ENCODE data around the gene RC3H2. TPM values are rescaled to one million over a fixed set of nuclear protein-coding genes. Genes with fewer than 3 reads are reported as not detected.

RC3H2 gene
- total RNA-seq, 1 donor from 2014 or later = 67.9 TPM

DNA sequence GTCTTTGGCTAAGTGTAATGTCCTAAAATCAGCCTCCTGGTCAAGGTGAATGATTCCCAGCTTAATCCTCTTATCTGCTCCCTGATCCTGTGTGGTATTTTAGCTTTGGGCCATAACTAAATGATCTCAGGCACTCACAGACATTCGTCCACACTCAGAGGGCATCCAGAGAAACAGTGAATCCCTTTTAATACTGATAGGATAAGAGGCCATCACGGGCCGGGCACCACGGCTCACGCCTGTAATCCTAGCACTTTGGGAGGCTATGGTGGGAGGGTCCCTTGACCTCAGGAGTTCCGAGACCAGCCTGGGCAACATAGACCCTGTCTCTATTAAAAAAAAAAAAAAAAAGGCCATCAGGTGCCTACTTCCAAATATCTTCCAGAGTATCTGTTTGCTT lies 83.1 kb downstream of the RC3H2 start:
- no peak for DNase-seq (ENCODE audit: low spot score in 2 of 2, unreplicated experiment in 2 of 2)
- Mint-ChIP-seq H3K9me3 (no peaks in the 10 kb centered on the region), H3K27me3 (ENCODE audit: low read depth) (no peaks in the 10 kb centered on the region), H3K27ac (no peak overlapping the region), H3K4me3 (no peak overlapping the region), H3K36me3 (peaks cover 21% of the 10 kb centered on the region), H3K4me1 (peaks cover 12% of the 10 kb centered on the region)
- TF ChIP-seq, protein P1, sequence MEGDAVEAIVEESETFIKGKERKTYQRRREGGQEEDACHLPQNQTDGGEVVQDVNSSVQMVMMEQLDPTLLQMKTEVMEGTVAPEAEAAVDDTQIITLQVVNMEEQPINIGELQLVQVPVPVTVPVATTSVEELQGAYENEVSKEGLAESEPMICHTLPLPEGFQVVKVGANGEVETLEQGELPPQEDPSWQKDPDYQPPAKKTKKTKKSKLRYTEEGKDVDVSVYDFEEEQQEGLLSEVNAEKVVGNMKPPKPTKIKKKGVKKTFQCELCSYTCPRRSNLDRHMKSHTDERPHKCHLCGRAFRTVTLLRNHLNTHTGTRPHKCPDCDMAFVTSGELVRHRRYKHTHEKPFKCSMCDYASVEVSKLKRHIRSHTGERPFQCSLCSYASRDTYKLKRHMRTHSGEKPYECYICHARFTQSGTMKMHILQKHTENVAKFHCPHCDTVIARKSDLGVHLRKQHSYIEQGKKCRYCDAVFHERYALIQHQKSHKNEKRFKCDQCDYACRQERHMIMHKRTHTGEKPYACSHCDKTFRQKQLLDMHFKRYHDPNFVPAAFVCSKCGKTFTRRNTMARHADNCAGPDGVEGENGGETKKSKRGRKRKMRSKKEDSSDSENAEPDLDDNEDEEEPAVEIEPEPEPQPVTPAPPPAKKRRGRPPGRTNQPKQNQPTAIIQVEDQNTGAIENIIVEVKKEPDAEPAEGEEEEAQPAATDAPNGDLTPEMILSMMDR (IDR thresholded peaks at IDR 0.05; ENCODE audit: unreplicated experiment) = no peak

DNA sequence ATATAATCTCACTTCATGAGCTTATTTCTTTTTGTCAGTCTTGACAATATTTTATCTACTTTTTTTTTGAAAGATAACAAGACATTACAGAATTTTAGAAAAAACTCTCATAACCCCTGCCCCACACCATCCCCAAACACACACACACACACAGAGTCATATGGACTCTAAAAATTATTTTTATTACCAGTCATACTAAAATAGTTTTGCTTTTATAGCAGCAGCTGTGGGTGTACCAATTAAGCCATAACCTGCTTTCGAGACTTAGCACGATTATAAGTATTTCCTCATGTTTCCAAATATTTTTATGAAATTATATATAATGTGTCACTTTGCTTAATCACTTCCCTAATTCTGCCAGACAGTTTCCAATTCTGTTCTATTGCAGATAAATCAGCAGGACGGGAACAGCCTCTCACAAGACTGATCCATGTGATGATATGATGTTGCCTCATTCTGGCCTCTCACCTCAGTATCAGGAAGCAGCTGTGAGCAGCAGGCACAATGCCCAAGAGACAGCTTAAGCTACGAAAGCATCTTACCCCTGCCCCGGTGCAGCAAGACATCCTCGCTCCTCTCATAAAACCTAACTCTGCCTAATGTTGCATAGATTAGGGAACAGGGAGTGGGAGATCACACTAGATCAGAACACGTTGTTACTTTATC lies 83.7 kb downstream of the RC3H2 start:
- TF ChIP-seq, protein P1 (IDR thresholded peaks at IDR 0.05; ENCODE audit: unreplicated experiment) = no peak
- peaks cover 25% of the 10 kb centered on the region for H3K36me3 Mint-ChIP-seq
- H3K9me3 Mint-ChIP-seq = no peaks in the 10 kb centered on the region
- no peak overlapping the region for H3K4me3 Mint-ChIP-seq
- DNase-seq (ENCODE audit: low spot score in 2 of 2, unreplicated experiment in 2 of 2) = no peak
- H3K27me3 Mint-ChIP-seq (ENCODE audit: low read depth) = no peaks in the 10 kb centered on the region
- no peak overlapping the region for H3K27ac Mint-ChIP-seq
- peaks cover 5% of the 10 kb centered on the region for H3K4me1 Mint-ChIP-seq

DNA sequence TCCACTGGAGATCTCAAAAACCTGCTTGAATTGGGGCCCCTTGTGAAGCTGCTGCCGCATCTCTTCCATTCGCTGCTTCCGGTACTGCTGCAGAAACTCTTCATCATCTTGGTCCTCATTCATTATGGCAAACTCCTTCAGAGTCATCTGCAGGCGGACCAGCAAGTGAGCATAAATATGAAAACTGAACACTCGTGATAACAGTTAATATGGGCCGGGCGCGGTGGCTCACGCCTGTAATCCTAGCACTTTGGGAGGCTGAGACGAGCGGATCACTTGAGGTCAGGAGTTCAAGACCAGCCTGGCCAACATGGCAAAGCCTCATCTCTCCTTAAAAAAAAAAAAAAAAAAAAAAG lies 84.7 kb downstream of the RC3H2 start:
- Mint-ChIP-seq H3K9me3 (no peaks in the 10 kb centered on the region), H3K4me3 (no peak overlapping the region), H3K36me3 (peaks cover 25% of the 10 kb centered on the region), H3K27ac (no peak overlapping the region), H3K4me1 (peaks cover 3% of the 10 kb centered on the region), H3K27me3 (ENCODE audit: low read depth) (no peaks in the 10 kb centered on the region)
- DNase-seq (ENCODE audit: low spot score in 2 of 2, unreplicated experiment in 2 of 2) = peak in 1 of 2 experiments; percentile 27
- TF ChIP-seq, protein P1 (IDR thresholded peaks at IDR 0.05; ENCODE audit: unreplicated experiment) = no peak

DNA sequence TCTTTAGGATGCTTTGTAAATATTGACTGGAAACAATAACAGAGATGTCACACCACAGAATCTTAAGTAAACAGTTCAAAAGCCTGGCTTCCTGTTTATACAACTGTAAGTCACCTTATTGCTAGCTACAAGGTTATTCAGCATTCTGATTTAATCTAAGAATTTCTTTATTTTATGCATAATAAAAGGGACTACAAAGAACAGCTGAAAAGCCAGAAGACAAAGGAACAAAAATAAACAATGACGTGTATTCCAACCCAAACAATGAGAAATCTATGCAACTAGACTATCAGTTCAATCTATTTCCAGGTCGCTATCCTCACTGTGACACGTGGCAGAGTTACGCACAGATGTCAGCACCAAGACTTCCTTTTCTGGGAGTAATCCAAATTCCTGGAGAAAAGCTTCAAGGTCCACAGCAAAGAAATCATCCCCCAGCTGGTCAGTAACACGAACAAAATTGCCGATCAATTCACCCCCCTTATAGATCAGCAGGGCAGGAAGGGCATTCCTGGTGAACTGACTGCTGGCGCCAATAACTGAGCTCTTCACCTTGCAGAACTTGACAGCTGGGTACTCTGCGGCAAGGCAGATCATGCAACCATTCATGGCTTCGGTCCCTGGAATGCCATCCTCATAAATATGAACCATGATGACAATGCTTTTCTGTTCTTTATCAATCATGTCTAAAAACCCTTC lies 85.2 kb downstream of the RC3H2 start:
- peaks cover 25% of the 10 kb centered on the region for H3K36me3 Mint-ChIP-seq
- H3K9me3 Mint-ChIP-seq = no peaks in the 10 kb centered on the region
- H3K27me3 Mint-ChIP-seq (ENCODE audit: low read depth) = no peaks in the 10 kb centered on the region
- H3K27ac Mint-ChIP-seq = peak overlapping the region; percentile 47
- peak in 1 of 2 experiments; percentile 2 for DNase-seq (ENCODE audit: low spot score in 2 of 2, unreplicated experiment in 2 of 2)
- TF ChIP-seq, protein P1 (IDR thresholded peaks at IDR 0.05; ENCODE audit: unreplicated experiment) = no peak
- no peak overlapping the region for H3K4me3 Mint-ChIP-seq
- H3K4me1 Mint-ChIP-seq = peaks cover 3% of the 10 kb centered on the region

DNA sequence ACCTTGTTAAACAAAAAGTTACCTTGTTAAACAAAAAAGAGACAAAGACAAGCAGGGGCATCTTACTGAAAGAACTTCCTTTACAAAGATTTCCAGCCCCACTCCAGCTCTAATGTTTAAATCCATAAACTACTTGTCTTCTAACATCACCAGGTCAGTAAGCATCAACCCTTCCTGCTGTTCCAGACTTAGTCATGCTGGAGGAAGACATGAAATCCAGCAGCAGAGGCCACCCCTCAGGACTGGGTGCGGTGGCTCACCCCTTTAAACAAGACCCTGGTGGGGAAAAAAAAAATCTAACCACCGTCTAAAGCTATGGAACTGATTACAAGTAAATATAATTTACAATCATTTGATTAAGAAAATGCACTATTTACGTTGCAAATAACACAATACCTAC lies 85.8 kb downstream of the RC3H2 start:
- Mint-ChIP-seq H3K4me1 (no peaks in the 10 kb centered on the region), H3K27ac (no peak overlapping the region), H3K36me3 (peaks cover 30% of the 10 kb centered on the region), H3K9me3 (no peaks in the 10 kb centered on the region), H3K27me3 (ENCODE audit: low read depth) (no peaks in the 10 kb centered on the region), H3K4me3 (no peak overlapping the region)
- TF ChIP-seq, protein P1 (IDR thresholded peaks at IDR 0.05; ENCODE audit: unreplicated experiment) = no peak
- DNase-seq (ENCODE audit: low spot score in 2 of 2, unreplicated experiment in 2 of 2) = no peak
